WTC11 (cell line): ENCODE results near the gene RAB1A. TPM values are rescaled to one million over a fixed set of nuclear protein-coding genes. Genes with fewer than 3 reads are reported as not detected.

ENCODE experiments used
- ATAC-seq: fragments of 200-7000 bp; cut with Tn5 transposase; 2 replicates; pipeline ENCODE4 v1.10.0; 2021; ENCODE audit warnings: mild to moderate bottlenecking, moderate library complexity
- CTCF ChIA-PET: fragments of 300-600 bp; sonication (Branson Sonifier 250); formaldehyde crosslinking; loops from one replicate; lab custom pipeline; 2021; ENCODE audit warnings: antibody characterized with exemption; lab: Charles Lee
- POLR2A ChIA-PET: fragments of 350-600 bp; sonication (Branson Sonifier 250); formaldehyde crosslinking; loops from one replicate; lab custom pipeline; 2021; ENCODE audit warnings: antibody characterized with exemption; lab: Charles Lee
- DNase-seq: peaks from one replicate; pipeline ENCODE4 v3.0.0; 2021; ENCODE audit warnings: low spot score
- H3K27ac Mint-ChIP-seq: 2 replicates; pipeline ENCODE4 v1.8.0; 2021; ENCODE audit warnings: mixed read lengths
- H3K27me3 Mint-ChIP-seq: 2 replicates; pipeline ENCODE4 v1.8.0; 2021; ENCODE audit warnings: low read depth, mild to moderate bottlenecking, moderate library complexity, mixed read lengths
- H3K36me3 Mint-ChIP-seq: 2 replicates; pipeline ENCODE4 v1.8.0; 2021; ENCODE audit warnings: mixed read lengths
- H3K4me1 Mint-ChIP-seq: 2 replicates; pipeline ENCODE4 v1.8.0; 2022; ENCODE audit warnings: mixed read lengths
- H3K4me3 Mint-ChIP-seq: 2 replicates; pipeline ENCODE4 v1.8.0; 2021; ENCODE audit warnings: mild to moderate bottlenecking, moderate library complexity, mixed read lengths
- H3K9me3 Mint-ChIP-seq: 2 replicates; pipeline ENCODE4 v1.8.0; 2021; ENCODE audit warnings: mixed read lengths
- ARID4B ChIP-seq: sonication (generic); formaldehyde crosslinking; IDR thresholded peaks from 2 replicates; pipeline ENCODE4 v1.8.0; 2023; ENCODE audit warnings: missing genetic modification reagents, mild to moderate bottlenecking, borderline replicate concordance
- ATF2 ChIP-seq: sonication (generic); formaldehyde crosslinking; IDR thresholded peaks from 2 replicates; pipeline ENCODE4 v1.8.1; 2022; ENCODE audit warnings: low read depth, missing genetic modification reagents, borderline replicate concordance
- ELF4 ChIP-seq: sonication (generic); formaldehyde crosslinking; IDR thresholded peaks from 2 replicates; pipeline ENCODE4 v1.8.1; 2022; ENCODE audit warnings: low read depth, mild to moderate bottlenecking, moderate library complexity, missing genetic modification reagents
- GTF2I ChIP-seq: fragments of 250-450 bp; sonication (Bioruptor Pico); conservative IDR thresholded peaks from 2 replicates; pipeline ENCODE4 v1.4.0; 2021; ENCODE audit warnings: mild to moderate bottlenecking
- JUN ChIP-seq: sonication (generic); formaldehyde crosslinking; IDR thresholded peaks from 2 replicates; pipeline ENCODE4 v1.8.0; 2023; ENCODE audit warnings: mild to moderate bottlenecking, missing genetic modification reagents
- KAT7 ChIP-seq: sonication (generic); formaldehyde crosslinking; IDR thresholded peaks from 2 replicates; pipeline ENCODE4 v1.8.1; 2023; ENCODE audit warnings: missing genetic modification reagents, mild to moderate bottlenecking, borderline replicate concordance
- MYBL2 ChIP-seq: sonication (generic); formaldehyde crosslinking; IDR thresholded peaks from 2 replicates; pipeline ENCODE4 v1.8.1; 2023; ENCODE audit warnings: mild to moderate bottlenecking, moderate library complexity, missing genetic modification reagents
- PREB ChIP-seq: sonication (generic); formaldehyde crosslinking; IDR thresholded peaks from 2 replicates; pipeline ENCODE4 v1.8.1; 2022; ENCODE audit warnings: mild to moderate bottlenecking, missing genetic modification reagents, moderate library complexity, borderline replicate concordance
- PRRX2 ChIP-seq: fragments of 250-450 bp; sonication (Bioruptor Pico); IDR thresholded peaks from 2 replicates; pipeline ENCODE4 v1.8.0; 2021; ENCODE audit warnings: mild to moderate bottlenecking
- SMAD4 ChIP-seq: sonication (generic); formaldehyde crosslinking; IDR thresholded peaks from 2 replicates; pipeline ENCODE4 v1.8.0; 2022; ENCODE audit warnings: mild to moderate bottlenecking, missing genetic modification reagents
- ZNF219 ChIP-seq: sonication (generic); formaldehyde crosslinking; IDR thresholded peaks from 2 replicates; pipeline ENCODE4 v1.8.0; 2023; ENCODE audit warnings: missing genetic modification reagents, mild to moderate bottlenecking, borderline replicate concordance
- ZNF317 ChIP-seq: sonication (generic); formaldehyde crosslinking; IDR thresholded peaks from 2 replicates; pipeline ENCODE4 v1.8.1; 2023; ENCODE audit warnings: low read depth, mild to moderate bottlenecking, moderate library complexity, missing genetic modification reagents, borderline replicate concordance
- total RNA-seq: library from RNA; stranded (reverse); gene quantifications from 3 replicates; pipeline ENCODE4 v1.2.3, GENCODE V29; 2021
- TF ChIP-seq, protein P1 (sequence below): fragments of 250-450 bp; sonication (Bioruptor Pico); IDR thresholded peaks from 2 replicates; pipeline ENCODE4 v1.9.0; 2021; ENCODE audit warnings: moderate library complexity, mild to moderate bottlenecking, inconsistent platforms, borderline replicate concordance
- TF ChIP-seq, protein P2 (sequence below): sonication (generic); formaldehyde crosslinking; IDR thresholded peaks from 2 replicates; pipeline ENCODE4 v1.8.0; 2022; ENCODE audit warnings: mild to moderate bottlenecking, missing genetic modification reagents
- TF ChIP-seq, protein P3 (sequence below): sonication (generic); formaldehyde crosslinking; IDR thresholded peaks from 2 replicates; pipeline ENCODE4 v1.8.1; 2023; ENCODE audit warnings: mild to moderate bottlenecking, missing genetic modification reagents, borderline replicate concordance
- TF ChIP-seq, protein P4 (sequence below): sonication (generic); formaldehyde crosslinking; conservative IDR thresholded peaks from 2 replicates; pipeline ENCODE4 v1.8.1; 2023; ENCODE audit warnings: mild to moderate bottlenecking, low read depth, missing genetic modification reagents, moderate library complexity

The RAB1A gene
- total RNA-seq, 1 experiment from 2014 or later: 114 TPM

- ChIA-PET CTCF (no interaction called here), POLR2A (no interaction called here)
- no peak for ATAC-seq
- H3K27ac Mint-ChIP-seq: no peak overlapping the region
- H3K9me3 Mint-ChIP-seq: peaks cover 22% of the 10 kb centered on the region
- peaks cover 24% of the 10 kb centered on the region for H3K36me3 Mint-ChIP-seq
- TF ChIP-seq KAT7 (CRISPR knock-in tag): no peak
- TF ChIP-seq GTF2I (CRISPR knock-in tag): no peak
- no peak for TF ChIP-seq PRRX2 (CRISPR knock-in tag)
- no peak for TF ChIP-seq ELF4 (CRISPR knock-in tag)
- TF ChIP-seq, protein P1, sequence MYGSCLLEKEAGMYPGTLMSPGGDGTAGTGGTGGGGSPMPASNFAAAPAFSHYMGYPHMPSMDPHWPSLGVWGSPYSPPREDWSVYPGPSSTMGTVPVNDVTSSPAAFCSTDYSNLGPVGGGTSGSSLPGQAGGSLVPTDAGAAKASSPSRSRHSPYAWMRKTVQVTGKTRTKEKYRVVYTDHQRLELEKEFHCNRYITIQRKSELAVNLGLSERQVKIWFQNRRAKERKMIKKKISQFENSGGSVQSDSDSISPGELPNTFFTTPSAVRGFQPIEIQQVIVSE (CRISPR knock-in tag): no peak
- no peak for TF ChIP-seq ZNF317
- TF ChIP-seq PREB: no peak
- TF ChIP-seq SMAD4 (CRISPR knock-in tag): no peak
- no peak for TF ChIP-seq ZNF219
- TF ChIP-seq MYBL2: no peak
- TF ChIP-seq ATF2 (CRISPR knock-in tag): no peak
- no peak for TF ChIP-seq JUN
- no peak for TF ChIP-seq ARID4B (CRISPR knock-in tag)
- TF ChIP-seq, protein P2, sequence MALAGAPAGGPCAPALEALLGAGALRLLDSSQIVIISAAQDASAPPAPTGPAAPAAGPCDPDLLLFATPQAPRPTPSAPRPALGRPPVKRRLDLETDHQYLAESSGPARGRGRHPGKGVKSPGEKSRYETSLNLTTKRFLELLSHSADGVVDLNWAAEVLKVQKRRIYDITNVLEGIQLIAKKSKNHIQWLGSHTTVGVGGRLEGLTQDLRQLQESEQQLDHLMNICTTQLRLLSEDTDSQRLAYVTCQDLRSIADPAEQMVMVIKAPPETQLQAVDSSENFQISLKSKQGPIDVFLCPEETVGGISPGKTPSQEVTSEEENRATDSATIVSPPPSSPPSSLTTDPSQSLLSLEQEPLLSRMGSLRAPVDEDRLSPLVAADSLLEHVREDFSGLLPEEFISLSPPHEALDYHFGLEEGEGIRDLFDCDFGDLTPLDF (CRISPR knock-in tag): no peak
- TF ChIP-seq, protein P3, sequence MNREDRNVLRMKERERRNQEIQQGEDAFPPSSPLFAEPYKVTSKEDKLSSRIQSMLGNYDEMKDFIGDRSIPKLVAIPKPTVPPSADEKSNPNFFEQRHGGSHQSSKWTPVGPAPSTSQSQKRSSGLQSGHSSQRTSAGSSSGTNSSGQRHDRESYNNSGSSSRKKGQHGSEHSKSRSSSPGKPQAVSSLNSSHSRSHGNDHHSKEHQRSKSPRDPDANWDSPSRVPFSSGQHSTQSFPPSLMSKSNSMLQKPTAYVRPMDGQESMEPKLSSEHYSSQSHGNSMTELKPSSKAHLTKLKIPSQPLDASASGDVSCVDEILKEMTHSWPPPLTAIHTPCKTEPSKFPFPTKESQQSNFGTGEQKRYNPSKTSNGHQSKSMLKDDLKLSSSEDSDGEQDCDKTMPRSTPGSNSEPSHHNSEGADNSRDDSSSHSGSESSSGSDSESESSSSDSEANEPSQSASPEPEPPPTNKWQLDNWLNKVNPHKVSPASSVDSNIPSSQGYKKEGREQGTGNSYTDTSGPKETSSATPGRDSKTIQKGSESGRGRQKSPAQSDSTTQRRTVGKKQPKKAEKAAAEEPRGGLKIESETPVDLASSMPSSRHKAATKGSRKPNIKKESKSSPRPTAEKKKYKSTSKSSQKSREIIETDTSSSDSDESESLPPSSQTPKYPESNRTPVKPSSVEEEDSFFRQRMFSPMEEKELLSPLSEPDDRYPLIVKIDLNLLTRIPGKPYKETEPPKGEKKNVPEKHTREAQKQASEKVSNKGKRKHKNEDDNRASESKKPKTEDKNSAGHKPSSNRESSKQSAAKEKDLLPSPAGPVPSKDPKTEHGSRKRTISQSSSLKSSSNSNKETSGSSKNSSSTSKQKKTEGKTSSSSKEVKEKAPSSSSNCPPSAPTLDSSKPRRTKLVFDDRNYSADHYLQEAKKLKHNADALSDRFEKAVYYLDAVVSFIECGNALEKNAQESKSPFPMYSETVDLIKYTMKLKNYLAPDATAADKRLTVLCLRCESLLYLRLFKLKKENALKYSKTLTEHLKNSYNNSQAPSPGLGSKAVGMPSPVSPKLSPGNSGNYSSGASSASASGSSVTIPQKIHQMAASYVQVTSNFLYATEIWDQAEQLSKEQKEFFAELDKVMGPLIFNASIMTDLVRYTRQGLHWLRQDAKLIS (CRISPR knock-in tag): no peak
- TF ChIP-seq, protein P4, sequence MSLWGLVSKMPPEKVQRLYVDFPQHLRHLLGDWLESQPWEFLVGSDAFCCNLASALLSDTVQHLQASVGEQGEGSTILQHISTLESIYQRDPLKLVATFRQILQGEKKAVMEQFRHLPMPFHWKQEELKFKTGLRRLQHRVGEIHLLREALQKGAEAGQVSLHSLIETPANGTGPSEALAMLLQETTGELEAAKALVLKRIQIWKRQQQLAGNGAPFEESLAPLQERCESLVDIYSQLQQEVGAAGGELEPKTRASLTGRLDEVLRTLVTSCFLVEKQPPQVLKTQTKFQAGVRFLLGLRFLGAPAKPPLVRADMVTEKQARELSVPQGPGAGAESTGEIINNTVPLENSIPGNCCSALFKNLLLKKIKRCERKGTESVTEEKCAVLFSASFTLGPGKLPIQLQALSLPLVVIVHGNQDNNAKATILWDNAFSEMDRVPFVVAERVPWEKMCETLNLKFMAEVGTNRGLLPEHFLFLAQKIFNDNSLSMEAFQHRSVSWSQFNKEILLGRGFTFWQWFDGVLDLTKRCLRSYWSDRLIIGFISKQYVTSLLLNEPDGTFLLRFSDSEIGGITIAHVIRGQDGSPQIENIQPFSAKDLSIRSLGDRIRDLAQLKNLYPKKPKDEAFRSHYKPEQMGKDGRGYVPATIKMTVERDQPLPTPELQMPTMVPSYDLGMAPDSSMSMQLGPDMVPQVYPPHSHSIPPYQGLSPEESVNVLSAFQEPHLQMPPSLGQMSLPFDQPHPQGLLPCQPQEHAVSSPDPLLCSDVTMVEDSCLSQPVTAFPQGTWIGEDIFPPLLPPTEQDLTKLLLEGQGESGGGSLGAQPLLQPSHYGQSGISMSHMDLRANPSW: no peak
- no peak for DNase-seq
- H3K4me3 Mint-ChIP-seq: no peak overlapping the region
- H3K4me1 Mint-ChIP-seq: peaks cover 42% of the 10 kb centered on the region
- no peaks in the 10 kb centered on the region; the same call in none of the 2 replicates for H3K27me3 Mint-ChIP-seq
These were observed 76.7 kb downstream of the RAB1A start for GRCh38 chr2:65053199-65053598.
